Measurements from ENCODE around the gene PRDM12.

DNA sequence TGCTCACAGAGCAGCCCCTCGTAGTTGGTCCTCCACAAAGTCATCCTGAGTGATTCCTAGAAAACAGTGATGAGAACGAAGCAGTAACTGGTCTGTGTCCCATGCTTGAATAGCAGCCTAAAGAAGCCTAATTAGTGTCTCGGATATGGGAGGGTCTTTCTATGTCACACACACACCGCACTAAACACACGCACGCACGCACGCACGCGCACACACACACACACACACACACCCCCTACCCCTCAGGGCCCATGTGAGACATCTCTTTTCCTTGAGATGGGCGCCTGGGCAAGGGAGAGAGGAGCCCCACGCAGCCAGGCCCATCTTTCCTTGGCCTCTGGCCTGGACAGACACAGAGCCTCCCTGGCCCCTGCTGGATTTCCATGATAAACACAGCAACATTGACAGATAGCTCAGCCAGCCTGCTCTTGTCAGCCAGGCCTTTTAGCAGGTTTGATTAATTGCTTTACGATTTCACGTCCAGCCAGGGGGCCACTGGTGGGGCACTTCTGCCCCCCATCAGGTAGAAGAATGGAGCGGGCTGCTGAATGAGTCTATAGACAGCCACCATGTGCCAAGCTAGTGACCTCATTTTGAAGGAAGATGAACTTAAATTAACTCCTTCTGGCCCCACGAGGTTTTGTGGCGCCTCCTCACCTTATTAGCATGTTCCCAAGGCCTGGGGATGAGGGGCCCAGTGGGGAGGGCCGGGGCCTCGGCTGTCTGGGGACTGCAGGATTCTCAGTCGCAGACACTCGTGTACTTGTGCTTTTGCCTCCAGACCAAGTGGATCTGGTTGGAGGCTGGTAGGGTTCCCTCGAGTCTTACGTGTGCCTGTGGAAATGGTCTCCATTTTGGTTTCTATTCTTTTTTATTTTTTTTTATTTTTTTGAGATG, 36.2 kb upstream of the PRDM12 start:
- TF ChIP-seq USF2 (IDR thresholded peaks at IDR 0.05; ENCODE audit: borderline replicate concordance, low read depth, low read length): no peak
- no peak for TF ChIP-seq RCOR1 (IDR thresholded peaks at IDR 0.05; ENCODE audit: low read length)
- no peak for TF ChIP-seq SMC3 (IDR thresholded peaks at IDR 0.05; ENCODE audit: low read depth, low read length)
- TF ChIP-seq CTCF (IDR thresholded peaks at IDR 0.05): no peak
- no peak for TF ChIP-seq TCF12 (IDR thresholded peaks at IDR 0.05)
- no peak for TF ChIP-seq NRF1 (IDR thresholded peaks at IDR 0.05; ENCODE audit: low read depth, low read length)
- no peak for TF ChIP-seq EP300 (IDR thresholded peaks at IDR 0.05; ENCODE audit: borderline replicate concordance in 1 of 2, low read depth in 1 of 2, low read length in 1 of 2)
- no peak for TF ChIP-seq POLR2AphosphoS5 (IDR thresholded peaks at IDR 0.05; ENCODE audit: low read depth, low read length)
- no peak for TF ChIP-seq RAD21 (IDR thresholded peaks at IDR 0.05; ENCODE audit: low read length)

Data from SK-N-SH (cell line).